ENCODE data around the gene SMIM33. TPM values are rescaled to one million over a fixed set of nuclear protein-coding genes. Genes with fewer than 3 reads are reported as not detected.
A peak's percentile ranks its signal among the peaks of the same experiment; 100 is the strongest.

SMIM33 gene
- total and polyA plus RNA-seq, 9 of the 15 experiments (the other 6 are each of a cell fraction or from before 2014, with no cell fraction given): not detected

DNA sequence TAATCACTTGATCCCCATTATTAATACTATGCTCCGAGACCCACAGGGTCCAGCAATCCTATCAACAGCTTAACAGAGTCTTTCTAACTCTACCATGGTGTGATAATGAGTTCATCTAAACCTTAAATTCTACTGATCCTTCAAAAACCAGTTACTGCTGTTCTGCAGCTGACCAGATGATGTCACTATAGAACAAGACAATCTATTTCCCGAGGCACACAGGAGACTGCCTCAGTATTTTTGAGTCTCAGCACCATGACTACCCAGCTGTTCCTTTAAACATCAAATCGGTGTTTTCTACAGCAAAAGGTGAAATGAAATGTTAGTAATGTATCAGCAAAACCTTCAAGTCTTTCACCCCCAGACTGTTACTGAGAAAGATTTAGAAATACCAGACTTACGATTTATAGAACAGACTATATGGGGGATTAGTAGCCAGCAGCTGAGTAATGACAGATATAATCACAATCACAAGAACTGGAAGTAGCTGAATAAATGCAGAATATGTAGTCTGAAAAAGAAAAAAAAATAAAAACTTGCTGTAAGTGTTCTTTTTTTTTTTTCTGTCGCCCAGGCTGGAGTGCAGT lies 48.4 kb upstream of the SMIM33 start (continued):
- TF ChIP-seq GATA2 (CRISPR knock-in tag; IDR thresholded peaks at IDR 0.05) (no peak), ZBED1 (IDR thresholded peaks at IDR 0.05) (no peak), ZC3H11A (IDR thresholded peaks at IDR 0.05; ENCODE audit: low read depth, low read length) (no peak), PTRF (tag; IDR thresholded peaks at IDR 0.05) (no peak), SIRT6 (IDR thresholded peaks at IDR 0.05; ENCODE audit: low read depth, low read length) (no peak), GABPB1 (CRISPR knock-in tag; IDR thresholded peaks at IDR 0.05) (no peak; the same call in 1 of the 2 replicates), ZNF57 (CRISPR knock-in tag; IDR thresholded peaks at IDR 0.05) (no peak), SIN3A (IDR thresholded peaks at IDR 0.05; ENCODE audit: borderline replicate concordance in 2 of 2, control insufficient read depth in 1 of 2, low read depth in 2 of 2, low read length in 2 of 2) (no peak), PCBP2 (IDR thresholded peaks at IDR 0.05; ENCODE audit: low read depth, low read length, poor library complexity, severe bottlenecking) (no peak), ZNF77 (CRISPR knock-in tag; IDR thresholded peaks at IDR 0.05) (no peak), BDP1 (IDR thresholded peaks at IDR 0.05; ENCODE audit: insufficient read depth, insufficient read length) (no peak), ZNF766 (CRISPR knock-in tag; conservative IDR thresholded peaks at IDR 0.05) (no peak), ZNF23 (CRISPR knock-in tag; IDR thresholded peaks at IDR 0.05) (no peak)
- TF ChIP-seq, protein P1, sequence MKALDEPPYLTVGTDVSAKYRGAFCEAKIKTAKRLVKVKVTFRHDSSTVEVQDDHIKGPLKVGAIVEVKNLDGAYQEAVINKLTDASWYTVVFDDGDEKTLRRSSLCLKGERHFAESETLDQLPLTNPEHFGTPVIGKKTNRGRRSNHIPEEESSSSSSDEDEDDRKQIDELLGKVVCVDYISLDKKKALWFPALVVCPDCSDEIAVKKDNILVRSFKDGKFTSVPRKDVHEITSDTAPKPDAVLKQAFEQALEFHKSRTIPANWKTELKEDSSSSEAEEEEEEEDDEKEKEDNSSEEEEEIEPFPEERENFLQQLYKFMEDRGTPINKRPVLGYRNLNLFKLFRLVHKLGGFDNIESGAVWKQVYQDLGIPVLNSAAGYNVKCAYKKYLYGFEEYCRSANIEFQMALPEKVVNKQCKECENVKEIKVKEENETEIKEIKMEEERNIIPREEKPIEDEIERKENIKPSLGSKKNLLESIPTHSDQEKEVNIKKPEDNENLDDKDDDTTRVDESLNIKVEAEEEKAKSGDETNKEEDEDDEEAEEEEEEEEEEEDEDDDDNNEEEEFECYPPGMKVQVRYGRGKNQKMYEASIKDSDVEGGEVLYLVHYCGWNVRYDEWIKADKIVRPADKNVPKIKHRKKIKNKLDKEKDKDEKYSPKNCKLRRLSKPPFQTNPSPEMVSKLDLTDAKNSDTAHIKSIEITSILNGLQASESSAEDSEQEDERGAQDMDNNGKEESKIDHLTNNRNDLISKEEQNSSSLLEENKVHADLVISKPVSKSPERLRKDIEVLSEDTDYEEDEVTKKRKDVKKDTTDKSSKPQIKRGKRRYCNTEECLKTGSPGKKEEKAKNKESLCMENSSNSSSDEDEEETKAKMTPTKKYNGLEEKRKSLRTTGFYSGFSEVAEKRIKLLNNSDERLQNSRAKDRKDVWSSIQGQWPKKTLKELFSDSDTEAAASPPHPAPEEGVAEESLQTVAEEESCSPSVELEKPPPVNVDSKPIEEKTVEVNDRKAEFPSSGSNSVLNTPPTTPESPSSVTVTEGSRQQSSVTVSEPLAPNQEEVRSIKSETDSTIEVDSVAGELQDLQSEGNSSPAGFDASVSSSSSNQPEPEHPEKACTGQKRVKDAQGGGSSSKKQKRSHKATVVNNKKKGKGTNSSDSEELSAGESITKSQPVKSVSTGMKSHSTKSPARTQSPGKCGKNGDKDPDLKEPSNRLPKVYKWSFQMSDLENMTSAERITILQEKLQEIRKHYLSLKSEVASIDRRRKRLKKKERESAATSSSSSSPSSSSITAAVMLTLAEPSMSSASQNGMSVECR (CRISPR knock-in tag; IDR thresholded peaks at IDR 0.05): no peak
- TF ChIP-seq, protein P2, sequence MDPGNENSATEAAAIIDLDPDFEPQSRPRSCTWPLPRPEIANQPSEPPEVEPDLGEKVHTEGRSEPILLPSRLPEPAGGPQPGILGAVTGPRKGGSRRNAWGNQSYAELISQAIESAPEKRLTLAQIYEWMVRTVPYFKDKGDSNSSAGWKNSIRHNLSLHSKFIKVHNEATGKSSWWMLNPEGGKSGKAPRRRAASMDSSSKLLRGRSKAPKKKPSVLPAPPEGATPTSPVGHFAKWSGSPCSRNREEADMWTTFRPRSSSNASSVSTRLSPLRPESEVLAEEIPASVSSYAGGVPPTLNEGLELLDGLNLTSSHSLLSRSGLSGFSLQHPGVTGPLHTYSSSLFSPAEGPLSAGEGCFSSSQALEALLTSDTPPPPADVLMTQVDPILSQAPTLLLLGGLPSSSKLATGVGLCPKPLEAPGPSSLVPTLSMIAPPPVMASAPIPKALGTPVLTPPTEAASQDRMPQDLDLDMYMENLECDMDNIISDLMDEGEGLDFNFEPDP (CRISPR knock-in tag; IDR thresholded peaks at IDR 0.05): no peak
- TF ChIP-seq, protein P3, sequence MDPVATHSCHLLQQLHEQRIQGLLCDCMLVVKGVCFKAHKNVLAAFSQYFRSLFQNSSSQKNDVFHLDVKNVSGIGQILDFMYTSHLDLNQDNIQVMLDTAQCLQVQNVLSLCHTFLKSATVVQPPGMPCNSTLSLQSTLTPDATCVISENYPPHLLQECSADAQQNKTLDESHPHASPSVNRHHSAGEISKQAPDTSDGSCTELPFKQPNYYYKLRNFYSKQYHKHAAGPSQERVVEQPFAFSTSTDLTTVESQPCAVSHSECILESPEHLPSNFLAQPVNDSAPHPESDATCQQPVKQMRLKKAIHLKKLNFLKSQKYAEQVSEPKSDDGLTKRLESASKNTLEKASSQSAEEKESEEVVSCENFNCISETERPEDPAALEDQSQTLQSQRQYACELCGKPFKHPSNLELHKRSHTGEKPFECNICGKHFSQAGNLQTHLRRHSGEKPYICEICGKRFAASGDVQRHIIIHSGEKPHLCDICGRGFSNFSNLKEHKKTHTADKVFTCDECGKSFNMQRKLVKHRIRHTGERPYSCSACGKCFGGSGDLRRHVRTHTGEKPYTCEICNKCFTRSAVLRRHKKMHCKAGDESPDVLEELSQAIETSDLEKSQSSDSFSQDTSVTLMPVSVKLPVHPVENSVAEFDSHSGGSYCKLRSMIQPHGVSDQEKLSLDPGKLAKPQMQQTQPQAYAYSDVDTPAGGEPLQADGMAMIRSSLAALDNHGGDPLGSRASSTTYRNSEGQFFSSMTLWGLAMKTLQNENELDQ (CRISPR knock-in tag; IDR thresholded peaks at IDR 0.05; ENCODE audit: borderline replicate concordance): no peak
- TF ChIP-seq, protein P4, sequence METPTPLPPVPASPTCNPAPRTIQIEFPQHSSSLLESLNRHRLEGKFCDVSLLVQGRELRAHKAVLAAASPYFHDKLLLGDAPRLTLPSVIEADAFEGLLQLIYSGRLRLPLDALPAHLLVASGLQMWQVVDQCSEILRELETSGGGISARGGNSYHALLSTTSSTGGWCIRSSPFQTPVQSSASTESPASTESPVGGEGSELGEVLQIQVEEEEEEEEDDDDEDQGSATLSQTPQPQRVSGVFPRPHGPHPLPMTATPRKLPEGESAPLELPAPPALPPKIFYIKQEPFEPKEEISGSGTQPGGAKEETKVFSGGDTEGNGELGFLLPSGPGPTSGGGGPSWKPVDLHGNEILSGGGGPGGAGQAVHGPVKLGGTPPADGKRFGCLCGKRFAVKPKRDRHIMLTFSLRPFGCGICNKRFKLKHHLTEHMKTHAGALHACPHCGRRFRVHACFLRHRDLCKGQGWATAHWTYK (CRISPR knock-in tag; IDR thresholded peaks at IDR 0.05): no peak
- TF ChIP-seq, protein P5, sequence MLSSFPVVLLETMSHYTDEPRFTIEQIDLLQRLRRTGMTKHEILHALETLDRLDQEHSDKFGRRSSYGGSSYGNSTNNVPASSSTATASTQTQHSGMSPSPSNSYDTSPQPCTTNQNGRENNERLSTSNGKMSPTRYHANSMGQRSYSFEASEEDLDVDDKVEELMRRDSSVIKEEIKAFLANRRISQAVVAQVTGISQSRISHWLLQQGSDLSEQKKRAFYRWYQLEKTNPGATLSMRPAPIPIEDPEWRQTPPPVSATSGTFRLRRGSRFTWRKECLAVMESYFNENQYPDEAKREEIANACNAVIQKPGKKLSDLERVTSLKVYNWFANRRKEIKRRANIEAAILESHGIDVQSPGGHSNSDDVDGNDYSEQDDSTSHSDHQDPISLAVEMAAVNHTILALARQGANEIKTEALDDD (IDR thresholded peaks at IDR 0.05): 0 out of 2 replicates have a peak, but pooled peaks have one; percentile 61

Data from K562 (cell line).